ENCODE data around the gene SYNDIG1. TPM values are rescaled to one million over a fixed set of nuclear protein-coding genes. Genes with fewer than 3 reads are reported as not detected.

Gene SYNDIG1
- total and polyA plus RNA-seq, 9 of the 15 experiments (the other 6 are each of a cell fraction or from before 2014, with no cell fraction given) = not detected

DNA sequence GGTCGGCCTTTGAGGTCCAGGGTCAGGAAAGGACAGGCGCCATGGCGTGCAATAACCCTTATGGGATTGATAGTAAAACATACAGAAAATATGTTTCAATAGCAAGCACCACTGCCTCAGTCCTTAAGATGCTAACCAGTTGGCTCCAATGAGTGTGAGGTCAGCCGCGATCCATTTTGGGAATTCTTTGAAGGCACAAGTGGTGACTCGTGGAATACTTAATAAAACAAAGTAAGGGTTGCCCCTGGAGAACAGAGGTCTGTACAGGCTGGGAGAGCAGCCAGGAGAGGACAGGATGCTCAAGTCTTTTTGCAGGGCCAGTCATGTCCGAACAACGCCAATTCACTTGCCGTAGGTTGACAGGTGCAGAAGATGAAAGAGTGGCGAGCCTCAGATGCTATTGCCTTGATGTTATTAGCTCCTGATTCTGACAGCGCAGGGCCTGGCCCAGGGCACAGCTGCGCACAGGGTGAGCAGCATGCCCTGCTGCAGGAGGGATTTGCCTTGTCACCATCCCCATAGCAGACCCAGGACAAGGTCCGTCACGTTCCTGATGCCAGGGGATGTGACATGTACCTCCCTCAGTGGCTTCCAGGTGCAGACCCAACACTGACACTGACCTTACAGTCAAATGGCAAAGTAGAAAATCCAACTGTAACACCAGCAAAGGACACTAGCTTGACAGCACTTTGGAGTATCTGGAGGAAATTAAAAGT is 21.8 kb downstream of the SYNDIG1 start:
- intact Hi-C loops (cut with micrococcal nuclease) = no loop called here
- Histone ChIP-seq H3K27ac (ENCODE audit: extremely low read depth, low read depth, low read length) (no peak overlapping the region), H4K20me1 (replicated peaks; ENCODE audit: control insufficient read depth, insufficient read depth, low read length) (0 out of 2 replicates have a peak, but pooled peaks cover 4% of the 10 kb centered on the region), H3K4me3 (no peak overlapping the region), H3K36me3 (ENCODE audit: control insufficient read depth, insufficient read depth, low read length) (no peaks in the 10 kb centered on the region), H3K79me2 (ENCODE audit: control insufficient read depth, insufficient read depth, low read length) (no peaks in the 10 kb centered on the region), H3K4me1 (replicated peaks in 1 of 2; ENCODE audit: control insufficient read depth in 2 of 2, insufficient read depth in 2 of 2, low read length in 2 of 2) (no peaks in the 10 kb centered on the region), H3K9ac (ENCODE audit: insufficient read depth in 1 of 2, low read depth in 2 of 2, low read length in 2 of 2) (no peak overlapping the region), H3K4me2 (ENCODE audit: insufficient read depth, low read length) (no peak overlapping the region), H3K27me3 (ENCODE audit: control insufficient read depth in 2 of 2, insufficient read depth in 2 of 2, low read length in 2 of 2) (0 out of 5 replicates have a peak, but pooled peaks cover 0 to 4% of the 10 kb centered on the region in 2 experiments), H2AFZ (ENCODE audit: low read depth, low read length) (no peak overlapping the region), H3K9me3 (replicated peaks; ENCODE audit: control insufficient read depth, insufficient read depth, low read depth, low read length) (no peaks in the 10 kb centered on the region), H3K9me1 (ENCODE audit: control insufficient read depth, insufficient read depth, low read length) (no peaks in the 10 kb centered on the region)
- no peak for TF ChIP-seq ZFX (CRISPR knock-in tag; IDR thresholded peaks at IDR 0.05)
- TF ChIP-seq DNMT1 (IDR thresholded peaks at IDR 0.05) = no peak
- no peak for TF ChIP-seq SREBF2 (CRISPR knock-in tag; IDR thresholded peaks at IDR 0.05)
- no peak for TF ChIP-seq ZNF239 (CRISPR knock-in tag; IDR thresholded peaks at IDR 0.05)
- TF ChIP-seq SRSF3 (IDR thresholded peaks at IDR 0.05; ENCODE audit: insufficient read depth, low read length) = no peak
- TF ChIP-seq RERE (CRISPR knock-in tag; IDR thresholded peaks at IDR 0.05; ENCODE audit: borderline replicate concordance) = no peak
- TF ChIP-seq, protein P1, sequence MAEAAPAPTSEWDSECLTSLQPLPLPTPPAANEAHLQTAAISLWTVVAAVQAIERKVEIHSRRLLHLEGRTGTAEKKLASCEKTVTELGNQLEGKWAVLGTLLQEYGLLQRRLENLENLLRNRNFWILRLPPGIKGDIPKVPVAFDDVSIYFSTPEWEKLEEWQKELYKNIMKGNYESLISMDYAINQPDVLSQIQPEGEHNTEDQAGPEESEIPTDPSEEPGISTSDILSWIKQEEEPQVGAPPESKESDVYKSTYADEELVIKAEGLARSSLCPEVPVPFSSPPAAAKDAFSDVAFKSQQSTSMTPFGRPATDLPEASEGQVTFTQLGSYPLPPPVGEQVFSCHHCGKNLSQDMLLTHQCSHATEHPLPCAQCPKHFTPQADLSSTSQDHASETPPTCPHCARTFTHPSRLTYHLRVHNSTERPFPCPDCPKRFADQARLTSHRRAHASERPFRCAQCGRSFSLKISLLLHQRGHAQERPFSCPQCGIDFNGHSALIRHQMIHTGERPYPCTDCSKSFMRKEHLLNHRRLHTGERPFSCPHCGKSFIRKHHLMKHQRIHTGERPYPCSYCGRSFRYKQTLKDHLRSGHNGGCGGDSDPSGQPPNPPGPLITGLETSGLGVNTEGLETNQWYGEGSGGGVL (CRISPR knock-in tag; IDR thresholded peaks at IDR 0.05) = no peak
- ChIA-PET POLR2A (no interaction called here), CTCF (ENCODE audit: low intra/inter-chr PET ratio) (no interaction called here)
- 2% methylated on average over 13 of the region's 14 CpGs for WGBS (ENCODE audit: insufficient coverage, low coverage, missing lambda C conversion rate)
- no TSS peak for BruUV-seq (replicated peaks)
- no peak for FAIRE-seq
- in situ Hi-C loops (cut with MboI) = no loop called here
- ATAC-seq = no peak
- DNase-seq (ENCODE audit: extremely low read depth in 1 of 4, low spot score in 3 of 4) = no peak
